ENCODE results near the gene VPS33B.

The VPS33B gene

GRCh38 chr15:91068436-91068835 lies 46.0 kb upstream of the VPS33B start:
- no peak overlapping the region for H3K4me2 ChIP-seq (ENCODE audit: low read length)
- no peak overlapping the region for H3K9ac ChIP-seq (ENCODE audit: low read length)
- TF ChIP-seq CTCF (IDR thresholded peaks at IDR 0.05; ENCODE audit: low read depth, low read length), result no peak
- no peak for TF ChIP-seq EZH2phosphoT487 (IDR thresholded peaks at IDR 0.05; ENCODE audit: low read depth)
- no peaks in the 10 kb centered on the region for H4K20me1 ChIP-seq (ENCODE audit: insufficient read depth, low read length)
- no peak overlapping the region for H3K27ac ChIP-seq (ENCODE audit: low read length)
- no peak overlapping the region for H3K4me3 ChIP-seq (ENCODE audit: low read length)
- H3K4me1 ChIP-seq (ENCODE audit: low read length), result no peaks in the 10 kb centered on the region
- H3K79me2 ChIP-seq (ENCODE audit: low read length), result no peaks in the 10 kb centered on the region
- H3K27me3 ChIP-seq (ENCODE audit: low read depth, low read length), result peaks cover 16% of the 10 kb centered on the region; the same call in 1 of the 2 replicates
- no peak overlapping the region for H2AFZ ChIP-seq (ENCODE audit: low read depth, low read length)
- no peaks in the 10 kb centered on the region for H3K9me3 ChIP-seq (ENCODE audit: insufficient read depth, low read length)
- no peaks in the 10 kb centered on the region for H3K36me3 ChIP-seq (replicated peaks; ENCODE audit: low read depth, low read length)

- H3K4me2 ChIP-seq (ENCODE audit: low read length), result no peak overlapping the region
- no peak overlapping the region for H2AFZ ChIP-seq (ENCODE audit: low read depth, low read length)
- no peaks in the 10 kb centered on the region for H3K36me3 ChIP-seq (replicated peaks; ENCODE audit: low read depth, low read length)
- H3K79me2 ChIP-seq (ENCODE audit: low read length), result no peaks in the 10 kb centered on the region
- no peaks in the 10 kb centered on the region for H3K4me1 ChIP-seq (ENCODE audit: low read length)
- H3K27ac ChIP-seq (ENCODE audit: low read length), result no peak overlapping the region
- no peaks in the 10 kb centered on the region for H3K9me3 ChIP-seq (ENCODE audit: insufficient read depth, low read length)
- TF ChIP-seq CTCF (IDR thresholded peaks at IDR 0.05; ENCODE audit: low read depth, low read length) (no peak), EZH2phosphoT487 (IDR thresholded peaks at IDR 0.05; ENCODE audit: low read depth) (no peak)
- H3K9ac ChIP-seq (ENCODE audit: low read length), result no peak overlapping the region
- no peak overlapping the region for H3K4me3 ChIP-seq (ENCODE audit: low read length)
- peaks cover 10% of the 10 kb centered on the region; the same call in 1 of the 2 replicates for H3K27me3 ChIP-seq (ENCODE audit: low read depth, low read length)
- H4K20me1 ChIP-seq (ENCODE audit: insufficient read depth, low read length), result no peaks in the 10 kb centered on the region
Observed at GRCh38 chr15:91067036-91067435, 44.6 kb upstream of the VPS33B start.

GRCh38 chr15:91065505-91065904 lies 43.1 kb upstream of the VPS33B start:
- Histone ChIP-seq H2AFZ (ENCODE audit: low read depth, low read length) (no peak overlapping the region), H3K9me3 (ENCODE audit: insufficient read depth, low read length) (no peaks in the 10 kb centered on the region), H4K20me1 (ENCODE audit: insufficient read depth, low read length) (no peaks in the 10 kb centered on the region), H3K4me1 (ENCODE audit: low read length) (no peaks in the 10 kb centered on the region), H3K36me3 (replicated peaks; ENCODE audit: low read depth, low read length) (no peaks in the 10 kb centered on the region), H3K4me2 (ENCODE audit: low read length) (no peak overlapping the region), H3K27ac (ENCODE audit: low read length) (no peak overlapping the region), H3K4me3 (ENCODE audit: low read length) (no peak overlapping the region), H3K9ac (ENCODE audit: low read length) (no peak overlapping the region), H3K27me3 (ENCODE audit: low read depth, low read length) (peaks cover 6% of the 10 kb centered on the region; the same call in 1 of the 2 replicates), H3K79me2 (ENCODE audit: low read length) (no peaks in the 10 kb centered on the region)
- TF ChIP-seq EZH2phosphoT487 (IDR thresholded peaks at IDR 0.05; ENCODE audit: low read depth) (no peak), CTCF (IDR thresholded peaks at IDR 0.05; ENCODE audit: low read depth, low read length) (no peak)

- H4K20me1 ChIP-seq (ENCODE audit: insufficient read depth, low read length), result no peaks in the 10 kb centered on the region
- H3K27ac ChIP-seq (ENCODE audit: low read length), result no peak overlapping the region
- H3K36me3 ChIP-seq (replicated peaks; ENCODE audit: low read depth, low read length), result no peaks in the 10 kb centered on the region
- H3K4me2 ChIP-seq (ENCODE audit: low read length), result no peak overlapping the region
- H3K9me3 ChIP-seq (ENCODE audit: insufficient read depth, low read length), result no peaks in the 10 kb centered on the region
- H3K4me1 ChIP-seq (ENCODE audit: low read length), result no peaks in the 10 kb centered on the region
- peaks cover 25% of the 10 kb centered on the region for H3K27me3 ChIP-seq (ENCODE audit: low read depth, low read length)
- H3K4me3 ChIP-seq (ENCODE audit: low read length), result no peak overlapping the region
- H2AFZ ChIP-seq (ENCODE audit: low read depth, low read length), result no peak overlapping the region
- H3K79me2 ChIP-seq (ENCODE audit: low read length), result no peaks in the 10 kb centered on the region
- no peak overlapping the region for H3K9ac ChIP-seq (ENCODE audit: low read length)
- TF ChIP-seq CTCF (IDR thresholded peaks at IDR 0.05; ENCODE audit: low read depth, low read length) (no peak), EZH2phosphoT487 (IDR thresholded peaks at IDR 0.05; ENCODE audit: low read depth) (no peak)
Observed at GRCh38 chr15:91061997-91062396, 39.6 kb upstream of the VPS33B start.
